Stimulated activated CD8-positive, alpha-beta memory T cell treated with anti-CD3 and anti-CD28 coated beads, Interleukin-12 subunit alpha, Interleukin-12 subunit beta, amount 100 ng/mL, for 1 hour (primary cell): Measurements from ENCODE around the gene CENPT.

Experiments used
- DNase-seq: peaks from one replicate; pipeline ENCODE4 v3.0.0-alpha.2; 2020; ENCODE audit warnings: low read depth

CENPT gene

GRCh38 chr16:67847064-67847861 lies at the start of gene CENPT:
Gene CENPT (minus strand): TSS chr16:67847693. CDS start chr16:67833859, 13,834 bp downstream.
- DNase-seq: peak; percentile 40

- DNase-seq: no peak
These were observed 49.7 kb upstream of the CENPT start for GRCh38 chr16:67897231-67897630.

DNA sequence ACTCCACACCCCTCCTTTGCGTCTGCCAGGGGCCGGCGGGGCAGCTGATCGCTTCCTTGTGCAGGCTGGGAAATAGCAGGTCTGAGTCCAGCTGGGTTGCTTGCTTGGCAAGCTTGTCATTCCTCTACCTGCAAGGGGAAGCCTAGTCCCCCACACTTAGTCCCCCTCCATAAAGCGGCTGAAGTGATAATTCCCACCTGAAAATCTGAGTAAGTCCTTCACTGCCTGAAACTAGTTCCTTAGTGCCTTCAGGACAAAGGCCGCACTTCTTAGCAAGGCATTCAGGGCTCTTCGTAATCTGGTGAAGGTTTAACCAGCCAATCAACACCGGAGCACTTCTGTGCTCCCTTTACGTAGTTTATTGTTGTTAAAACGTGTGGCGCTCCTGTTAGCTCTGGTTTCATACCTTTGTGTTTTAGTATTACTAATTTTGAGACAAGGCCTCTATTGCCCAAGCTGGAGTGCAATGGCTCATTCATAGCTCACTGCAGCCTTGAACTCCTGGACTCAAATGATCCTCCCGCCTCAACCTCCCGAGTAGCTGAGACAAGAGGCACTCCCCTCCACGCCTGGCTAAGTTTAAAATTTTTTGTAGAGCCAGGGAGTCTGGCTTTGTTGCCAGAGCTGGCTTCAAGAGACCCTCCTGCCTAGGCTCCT lies 46.4 kb upstream of the CENPT start:
- DNase-seq: no peak

DNA sequence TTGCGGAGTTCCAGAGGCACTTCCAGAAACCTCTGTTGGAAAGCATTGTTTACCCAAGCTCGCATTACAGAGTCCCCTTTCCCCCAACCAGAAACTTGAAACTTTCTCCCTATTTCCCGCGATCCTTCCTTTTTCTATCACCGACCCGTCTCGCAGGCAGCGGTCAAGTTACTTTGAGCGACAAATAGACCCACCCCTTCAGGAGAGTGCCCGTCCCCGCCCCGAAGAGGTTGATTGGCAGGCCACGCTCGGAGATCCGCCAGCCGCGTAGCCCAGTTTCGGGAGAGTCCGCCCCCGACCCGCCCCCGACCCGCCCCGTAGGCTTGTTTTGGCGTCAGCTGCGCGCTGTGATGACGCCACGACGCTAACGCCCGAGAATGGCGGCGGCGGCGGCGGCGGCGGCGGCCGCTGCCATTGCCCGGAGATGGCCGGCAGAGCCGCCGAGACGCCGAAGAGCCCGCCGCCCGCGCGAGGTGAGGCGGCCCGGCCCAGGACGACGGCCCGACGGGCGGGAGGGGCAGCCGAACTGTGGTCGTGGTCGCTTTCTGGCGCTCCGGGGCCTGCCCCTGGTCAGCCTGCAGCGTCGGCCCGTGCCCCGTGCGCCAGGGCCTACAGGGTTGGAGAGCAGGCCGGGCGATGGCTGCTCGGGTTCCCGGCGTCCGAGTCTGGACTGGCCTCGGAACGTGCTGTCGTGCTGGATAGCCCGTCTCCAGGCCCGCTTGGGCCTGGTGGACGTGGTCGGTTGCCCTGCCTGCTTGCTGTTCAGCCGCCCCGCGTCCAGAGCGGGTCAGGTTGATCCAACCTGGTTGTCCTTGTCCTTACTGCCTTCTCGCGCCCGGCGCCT lies 45.6 kb upstream of the CENPT start, which contains the start of gene PSKH1:
Gene PSKH1 (plus strand): TSS at position 356 of the 844 bp plus-strand sequence. CDS start 15,496 bp downstream, outside the sequence.
- DNase-seq: peak; percentile 89

GRCh38 chr16:67892375-67892774 lies 44.9 kb upstream of the CENPT start:
- DNase-seq: no peak

- DNase-seq: no peak
These were observed 40.8 kb upstream of the CENPT start for GRCh38 chr16:67888331-67888730.

- DNase-seq: no peak
These were observed 38.9 kb upstream of the CENPT start for GRCh38 chr16:67886387-67886786.

DNA sequence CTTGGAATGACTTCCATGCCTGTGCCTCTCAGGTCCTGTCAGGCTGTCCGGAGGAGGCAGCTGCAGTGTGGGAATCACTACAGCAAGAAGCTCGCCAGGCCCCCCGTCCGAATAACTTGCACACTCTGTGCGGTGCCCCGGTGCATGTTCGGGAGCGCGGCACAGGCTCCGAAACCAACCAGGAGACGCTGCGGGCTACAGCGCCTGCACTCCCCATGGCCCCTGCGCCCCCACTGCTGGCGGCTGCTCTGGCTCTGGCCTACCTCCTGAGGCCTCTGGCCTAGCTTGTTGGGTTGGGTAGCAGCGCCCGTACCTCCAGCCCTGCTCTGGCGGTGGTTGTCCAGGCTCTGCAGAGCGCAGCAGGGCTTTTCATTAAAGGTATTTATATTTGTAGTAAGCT lies 38.5 kb upstream of the CENPT start:
- no peak for DNase-seq

GRCh38 chr16:67885545-67885944 lies 38.1 kb upstream of the CENPT start:
- DNase-seq: no peak

- no peak for DNase-seq
These were observed 37.2 kb upstream of the CENPT start, which contains the start of gene NRN1L for GRCh38 chr16:67884684-67885083. Gene NRN1L (plus strand): TSS chr16:67884885. CDS start chr16:67884904, 19 bp downstream.

- peak; percentile 60 for DNase-seq
These were observed 36.4 kb upstream of the CENPT start for GRCh38 chr16:67883872-67884261.

- DNase-seq: no peak
These were observed 35.8 kb upstream of the CENPT start for GRCh38 chr16:67883146-67883871.

- DNase-seq: no peak
These were observed 35.1 kb upstream of the CENPT start for GRCh38 chr16:67882374-67883145.

- no peak for DNase-seq
These were observed 34.2 kb upstream of the CENPT start for GRCh38 chr16:67881621-67882161.

GRCh38 chr16:67880584-67880983 lies 33.1 kb upstream of the CENPT start:
- no peak for DNase-seq

- DNase-seq: no peak
These were observed 32.4 kb upstream of the CENPT start for GRCh38 chr16:67879936-67880335.

DNA sequence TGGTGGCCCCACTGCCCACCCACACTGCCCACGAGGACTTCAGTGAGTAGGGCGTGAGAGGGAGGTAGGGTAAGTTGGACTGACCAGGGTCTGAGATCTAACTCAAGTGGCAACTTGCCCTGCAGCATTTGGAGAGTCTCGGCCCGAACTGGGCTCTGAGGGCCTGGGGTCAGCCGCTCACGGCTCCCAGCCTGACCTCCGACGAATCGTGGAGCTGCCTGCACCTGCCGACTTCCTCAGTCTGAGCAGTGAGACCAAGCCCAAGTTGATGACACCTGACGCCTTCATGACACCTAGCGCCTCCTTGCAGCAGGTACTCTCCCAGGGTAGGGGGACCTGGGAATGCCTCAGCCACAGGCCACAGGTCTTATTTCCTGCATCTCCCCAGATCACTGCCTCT lies 32.0 kb upstream of the CENPT start:
- DNase-seq: no peak

- no peak for DNase-seq
These were observed 31.4 kb upstream of the CENPT start for GRCh38 chr16:67878846-67879245.

DNA sequence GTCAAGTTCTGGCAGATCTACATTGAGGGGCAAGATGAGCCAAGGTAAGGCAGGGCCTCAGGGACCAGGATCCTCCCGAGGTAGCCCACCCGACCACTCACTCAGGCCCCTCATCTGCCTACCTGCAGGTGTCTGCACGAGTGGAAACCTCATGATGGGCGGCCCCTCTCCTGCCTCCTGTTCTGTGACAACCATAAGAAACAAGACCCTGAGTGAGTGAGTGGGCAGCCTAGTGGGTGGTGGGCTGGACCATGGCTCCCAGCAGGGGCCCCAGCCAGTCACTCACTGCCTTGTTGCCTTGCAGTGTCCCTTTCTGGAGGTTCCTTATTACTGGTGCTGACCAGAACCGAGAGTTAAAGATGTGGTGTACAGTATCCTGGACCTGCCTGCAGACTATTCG lies 30.7 kb upstream of the CENPT start:
- no peak for DNase-seq

DNA sequence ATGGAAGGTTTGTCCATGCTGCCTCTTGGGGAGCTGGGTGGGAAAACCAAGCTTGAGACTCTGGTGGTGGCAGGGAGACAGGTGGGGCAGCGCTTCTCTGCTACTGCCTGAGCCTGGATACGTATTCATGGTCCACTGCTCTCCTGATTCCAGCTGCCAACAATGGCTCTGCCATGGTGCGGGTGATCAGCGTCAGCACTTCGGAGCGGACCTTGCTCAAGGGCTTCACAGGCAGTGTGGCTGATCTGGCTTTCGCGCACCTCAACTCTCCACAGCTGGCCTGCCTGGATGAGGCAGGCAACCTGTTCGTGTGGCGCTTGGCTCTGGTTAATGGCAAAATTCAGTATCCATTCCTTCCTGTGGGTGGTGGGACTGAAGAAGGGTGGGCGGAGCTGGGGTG lies 29.6 kb upstream of the CENPT start:
- no peak for DNase-seq

- no peak for DNase-seq
These were observed 26.9 kb upstream of the CENPT start for GRCh38 chr16:67874372-67874771.
